Measurements from ENCODE around the gene SCN4B.

DNA sequence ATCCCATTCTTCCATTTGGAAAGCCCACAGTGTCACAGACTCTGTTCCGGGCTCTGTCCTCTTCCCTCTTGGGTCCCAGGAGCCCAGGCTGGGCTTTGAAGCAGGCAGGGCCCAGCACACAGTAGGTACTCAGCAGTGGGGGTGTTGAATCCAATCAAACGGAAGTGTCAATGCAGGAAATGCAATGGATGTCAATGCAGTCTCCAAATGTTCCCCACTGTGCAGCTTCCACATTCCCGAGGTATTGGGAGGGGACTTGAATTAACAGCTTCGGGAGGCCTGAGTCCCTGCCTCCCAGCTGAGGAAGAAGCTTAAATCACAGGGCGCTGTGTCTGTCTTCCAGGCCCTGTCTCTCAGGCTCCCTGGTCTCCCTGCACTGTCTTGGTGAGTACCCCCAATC lies 44.1 kb downstream of the SCN4B start:
- TF ChIP-seq, protein P1, sequence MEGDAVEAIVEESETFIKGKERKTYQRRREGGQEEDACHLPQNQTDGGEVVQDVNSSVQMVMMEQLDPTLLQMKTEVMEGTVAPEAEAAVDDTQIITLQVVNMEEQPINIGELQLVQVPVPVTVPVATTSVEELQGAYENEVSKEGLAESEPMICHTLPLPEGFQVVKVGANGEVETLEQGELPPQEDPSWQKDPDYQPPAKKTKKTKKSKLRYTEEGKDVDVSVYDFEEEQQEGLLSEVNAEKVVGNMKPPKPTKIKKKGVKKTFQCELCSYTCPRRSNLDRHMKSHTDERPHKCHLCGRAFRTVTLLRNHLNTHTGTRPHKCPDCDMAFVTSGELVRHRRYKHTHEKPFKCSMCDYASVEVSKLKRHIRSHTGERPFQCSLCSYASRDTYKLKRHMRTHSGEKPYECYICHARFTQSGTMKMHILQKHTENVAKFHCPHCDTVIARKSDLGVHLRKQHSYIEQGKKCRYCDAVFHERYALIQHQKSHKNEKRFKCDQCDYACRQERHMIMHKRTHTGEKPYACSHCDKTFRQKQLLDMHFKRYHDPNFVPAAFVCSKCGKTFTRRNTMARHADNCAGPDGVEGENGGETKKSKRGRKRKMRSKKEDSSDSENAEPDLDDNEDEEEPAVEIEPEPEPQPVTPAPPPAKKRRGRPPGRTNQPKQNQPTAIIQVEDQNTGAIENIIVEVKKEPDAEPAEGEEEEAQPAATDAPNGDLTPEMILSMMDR (IDR thresholded peaks at IDR 0.05): no peak
- no peak for TF ChIP-seq POLR2A (IDR thresholded peaks at IDR 0.05)
